H1 (cell line): ENCODE data around the gene EML1. TPM values are rescaled to one million over a fixed set of nuclear protein-coding genes. Genes with fewer than 3 reads are reported as not detected.

ENCODE experiments used
- EZH2 ChIP-seq: fragments of 200-600 bp; sonication (generic); IDR thresholded peaks from 2 replicates; pipeline ENCODE4 v1.7.1; 2012; ENCODE audit warnings: low read depth, mild to moderate bottlenecking, moderate library complexity, low read length, inconsistent platforms; ENCODE audit not compliant: severe bottlenecking
- JUN ChIP-seq: IDR thresholded peaks from 2 replicates; pipeline ENCODE4 v1.6.1; 2011; ENCODE audit warnings: low read depth, mild to moderate bottlenecking, improper control_type of control experiment, low read length
- polyA plus RNA-seq, 7 experiments: library from polyadenylated mRNA; depleted of rRNA in 3 of 7; stranded (reverse) in 5 of 7; unstranded in 2 of 7; fragments of >200 nt in 5 of 7; fragments of 200-250 nt in 2 of 7; gene quantifications; 1 replicate in 5 of 7; 2 replicates in 1 of 7; 4 replicates in 1 of 7; pipeline versions ENCODE4 v1.2.1 to v1.2.3, GENCODE V29; 2011 to 2013; ENCODE audit warnings: missing spikeins in 2 of 7, mixed read lengths in 2 of 7
- total RNA-seq: library from RNA; stranded (reverse); fragmentation: NEBNext Ultra II Directional; extraction: Animal tissue kit (Norgen Biotek cat#: 25700); gene quantifications from 2 replicates; pipeline ENCODE4 v1.2.1, GENCODE V29; 2021

Gene EML1
- total and polyA plus RNA-seq, 2 of the 8 experiments (the other 6 are each of a cell fraction or from before 2014, with no cell fraction given): 11.1 to 24.7 TPM

- TF ChIP-seq EZH2 (no peak), JUN (no peak)
These were observed 94.9 kb downstream of the EML1 start (continued) for GRCh38 chr14:99888149-99888548.
